Kidney (tissue), 14 donors: ENCODE data around the gene GNAO1. TPM values are rescaled to one million over a fixed set of nuclear protein-coding genes. Genes with fewer than 3 reads are reported as not detected.

ENCODE experiments used
- DNase-seq, 5 donors: peaks; one replicate each; pipeline ENCODE4 v3.0.0-alpha.2; 2013 to 2020
- FAIRE-seq: peaks from 2 replicates; lab custom pipeline; 2012; peaks lifted over from hg19 to GRCh38; lab: Jason Lieb, UNC
- H3K27ac ChIP-seq, 2 donors: one replicate each; pipeline ENCODE4 v1.7.0; 2013; ENCODE audit warnings: low read depth in 2 of 2, low read length in 2 of 2, inconsistent platforms in 1 of 2
- H3K27me3 ChIP-seq: one replicate; pipeline ENCODE4 v1.7.1; 2013; ENCODE audit warnings: low read length, inconsistent platforms; ENCODE audit not compliant: control insufficient read depth, insufficient read depth
- H3K36me3 ChIP-seq, 3 donors: one replicate each; pipeline versions ENCODE4 v1.7.0 to v1.7.1; 2013; ENCODE audit warnings: low read length in 3 of 3, control low read depth in 1 of 3, inconsistent platforms in 1 of 3; ENCODE audit not compliant: insufficient read depth in 3 of 3, control insufficient read depth in 2 of 3
- H3K4me1 ChIP-seq, 3 donors: one replicate each; pipeline versions ENCODE4 v1.7.0 to v1.7.1; 2013; ENCODE audit warnings: low read length in 3 of 3, inconsistent platforms in 1 of 3, low read depth in 1 of 3; ENCODE audit not compliant: control insufficient read depth in 2 of 3, insufficient read depth in 2 of 3
- H3K4me3 ChIP-seq, 3 donors: one replicate each; pipeline versions ENCODE4 v1.7.0 to v1.8.1; 2013; ENCODE audit warnings: low read length in 3 of 3, control low read depth in 1 of 3, inconsistent platforms in 1 of 3
- H3K9ac ChIP-seq, 3 donors: one replicate each; pipeline versions ENCODE4 v1.7.0 to v1.7.1; 2013; ENCODE audit warnings: low read length in 3 of 3, control low read depth in 1 of 3, inconsistent platforms in 1 of 3
- H3K9me3 ChIP-seq, 3 donors: one replicate each; pipeline versions ENCODE4 v1.7.0 to v1.7.1; 2013; ENCODE audit warnings: low read length in 3 of 3, control low read depth in 1 of 3, inconsistent platforms in 1 of 3; ENCODE audit not compliant: control insufficient read depth in 2 of 3, insufficient read depth in 1 of 3
- intact Hi-C: fragments of 100-400 bp; cut with DNase I; formaldehyde crosslinking; loops from one replicate; pipeline ENCODE4 v1.11.1; 2022
- polyA plus RNA-seq: library from polyadenylated mRNA; stranded (reverse); fragments of 350-450 nt; fragmentation: Illumina TruSeq; extraction: RNeasy Lipid Tissue Mini Kit (QIAGEN cat#74804); gene quantifications from one replicate; pipeline ENCODE4 v1.2.3, GENCODE V29; 2014; ENCODE audit warnings: low read depth, low replicate concordance; ENCODE audit not compliant: insufficient read depth
- total RNA-seq: library from RNA; stranded (reverse); fragmentation: NEBNext Ultra II Directional; extraction: Animal tissue kit (Norgen Biotek cat#: 25700); gene quantifications from one replicate; pipeline ENCODE4 v1.2.1, GENCODE V29; 2021
- TF ChIP-seq, protein P1 (sequence below): IDR thresholded peaks from 3 replicates; pipeline ENCODE4 v1.5.1; 2012; ENCODE audit warnings: mild to moderate bottlenecking, moderate library complexity, borderline replicate concordance; ENCODE audit not compliant: insufficient read depth; ENCODE audit errors: extremely low read depth
- donor health status: control.
- donor health status: control.
- donor health status: control.
- donor health status: control.
- donor health status: control.
- donor health status: DM: yes; HTN: yes; CAD: no.
- donor health status: Normal renal cell carcinoma (clear cell type).

Gene GNAO1
- total and polyA plus RNA-seq, 2 donors from 2014 or later = 1.5 to 4.3 TPM

DNA sequence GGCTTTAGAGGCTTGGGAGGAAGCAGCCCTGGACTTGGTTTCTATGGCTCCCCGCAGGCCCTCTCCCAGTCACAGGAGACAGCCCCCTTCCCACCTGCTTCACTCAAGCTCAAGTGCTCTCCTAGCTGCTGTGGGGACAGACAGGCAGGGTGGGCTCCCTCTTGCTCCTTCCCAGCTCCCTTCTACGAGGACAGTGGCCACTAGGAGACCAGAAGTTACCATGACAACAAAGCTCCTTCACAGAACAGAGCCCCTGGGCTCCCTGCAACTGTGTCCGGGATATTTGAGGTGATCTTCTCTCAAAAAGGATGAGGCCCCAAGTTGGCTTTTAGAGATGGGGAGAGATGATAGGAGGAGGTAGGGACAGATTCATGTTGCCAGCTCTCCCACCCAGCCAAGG is 117.7 kb downstream of the GNAO1 start:
- FAIRE-seq (no peak), DNase-seq (peak in 1 of 5 donors; percentile 16)
- Histone ChIP-seq H3K4me3 (no peak overlapping the region), H3K36me3 (no peaks in the 10 kb centered on the region), H3K4me1 (no peaks in the 10 kb centered on the region), H3K9me3 (no peaks in the 10 kb centered on the region), H3K9ac (no peak overlapping the region), H3K27me3 (no peaks in the 10 kb centered on the region), H3K27ac (no peak overlapping the region)
- TF ChIP-seq, protein P1, sequence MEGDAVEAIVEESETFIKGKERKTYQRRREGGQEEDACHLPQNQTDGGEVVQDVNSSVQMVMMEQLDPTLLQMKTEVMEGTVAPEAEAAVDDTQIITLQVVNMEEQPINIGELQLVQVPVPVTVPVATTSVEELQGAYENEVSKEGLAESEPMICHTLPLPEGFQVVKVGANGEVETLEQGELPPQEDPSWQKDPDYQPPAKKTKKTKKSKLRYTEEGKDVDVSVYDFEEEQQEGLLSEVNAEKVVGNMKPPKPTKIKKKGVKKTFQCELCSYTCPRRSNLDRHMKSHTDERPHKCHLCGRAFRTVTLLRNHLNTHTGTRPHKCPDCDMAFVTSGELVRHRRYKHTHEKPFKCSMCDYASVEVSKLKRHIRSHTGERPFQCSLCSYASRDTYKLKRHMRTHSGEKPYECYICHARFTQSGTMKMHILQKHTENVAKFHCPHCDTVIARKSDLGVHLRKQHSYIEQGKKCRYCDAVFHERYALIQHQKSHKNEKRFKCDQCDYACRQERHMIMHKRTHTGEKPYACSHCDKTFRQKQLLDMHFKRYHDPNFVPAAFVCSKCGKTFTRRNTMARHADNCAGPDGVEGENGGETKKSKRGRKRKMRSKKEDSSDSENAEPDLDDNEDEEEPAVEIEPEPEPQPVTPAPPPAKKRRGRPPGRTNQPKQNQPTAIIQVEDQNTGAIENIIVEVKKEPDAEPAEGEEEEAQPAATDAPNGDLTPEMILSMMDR = no peak
- intact Hi-C loops = no loop called here

GRCh38 chr16:56310690-56311089 is 119.4 kb downstream of the GNAO1 start:
- Histone ChIP-seq H3K36me3 (no peaks in the 10 kb centered on the region), H3K9ac (no peak overlapping the region), H3K4me3 (no peak overlapping the region), H3K4me1 (no peaks in the 10 kb centered on the region), H3K27me3 (no peaks in the 10 kb centered on the region), H3K9me3 (no peaks in the 10 kb centered on the region), H3K27ac (no peak overlapping the region)
- FAIRE-seq (no peak), DNase-seq (no peak)
- TF ChIP-seq, protein P1 = no peak
- intact Hi-C loops = loop anchor here (10.0 kb wide), 1 partner anchor 366 kb away; no protein-coding TSS in a partner anchor

DNA sequence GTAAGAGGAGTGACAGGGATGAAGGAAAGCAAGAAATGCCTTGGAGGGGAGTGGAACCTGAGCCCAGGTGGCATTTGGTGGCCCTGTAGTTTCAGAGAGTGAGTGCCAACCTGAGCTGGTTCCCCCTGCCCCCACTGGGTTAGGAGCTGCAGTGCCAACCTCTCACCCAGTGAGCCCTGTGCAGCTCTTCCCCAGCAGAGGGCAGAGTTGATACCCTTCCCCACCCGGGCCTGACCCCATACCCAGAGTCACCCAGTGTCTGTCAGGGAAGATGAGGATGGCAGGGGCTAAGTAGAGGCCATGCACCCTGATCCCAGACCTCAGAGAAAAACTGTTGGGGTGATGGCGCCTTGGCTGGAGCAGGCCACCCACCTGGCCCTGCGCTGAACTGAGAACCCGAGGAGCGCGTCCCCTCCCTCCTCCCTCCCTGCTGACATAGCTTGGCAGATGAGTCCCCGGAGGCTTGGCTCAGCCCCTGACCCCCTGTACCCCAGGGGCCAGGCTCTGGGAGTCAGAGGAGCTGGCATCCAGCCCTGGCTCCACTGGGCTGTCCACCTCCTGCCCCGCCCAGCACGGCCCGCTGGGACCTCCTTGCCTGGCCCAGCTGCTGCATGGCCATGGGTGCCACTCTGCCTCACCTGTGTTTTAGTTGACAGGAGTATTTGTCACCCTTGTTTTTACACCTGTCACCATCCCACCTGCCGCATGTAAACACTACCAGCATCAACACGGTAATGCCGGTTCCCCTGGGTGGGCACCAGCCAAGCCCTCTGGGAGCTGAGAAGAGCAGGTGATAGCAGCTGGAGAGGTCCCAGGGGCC is 120.1 kb downstream of the GNAO1 start:
- DNase-seq (peak in 1 of 5 donors; percentile 72), FAIRE-seq (no peak)
- intact Hi-C loops = loop anchor here (10.0 kb wide), 1 partner anchor 367 kb away; no protein-coding TSS in a partner anchor
- H3K27me3 ChIP-seq = no peaks in the 10 kb centered on the region
- no peak overlapping the region for H3K9ac ChIP-seq
- no peaks in the 10 kb centered on the region for H3K36me3 ChIP-seq
- H3K27ac ChIP-seq = no peak overlapping the region
- H3K9me3 ChIP-seq = no peaks in the 10 kb centered on the region
- H3K4me1 ChIP-seq = no peaks in the 10 kb centered on the region
- TF ChIP-seq, protein P1 = no peak
- H3K4me3 ChIP-seq = no peak overlapping the region
